Left lobe of liver (tissue), 2 donors: ENCODE measurements around the gene C10orf90. TPM values are rescaled to one million over a fixed set of nuclear protein-coding genes. Genes with fewer than 3 reads are reported as not detected.

Experiments
- ATAC-seq: fragments of 200-7000 bp; cut with Tn5 transposase; one replicate; pipeline ENCODE4 v1.9.1; 2020; ENCODE audit warnings: mild to moderate bottlenecking, moderate library complexity
- DNase-seq: peaks from one replicate; pipeline ENCODE4 v3.0.0-alpha.2; 2020; ENCODE audit warnings: low spot score
- total RNA-seq: library from RNA; stranded (reverse); gene quantifications from one replicate; pipeline ENCODE4 v1.2.1, GENCODE V29; 2021
- donor health status: DM: no; HTN: no; CAD: no; lungs with moderate emphysema.
- donor health status: DM: no; HTN: yes; CAD: no.

C10orf90 gene
- total RNA-seq, 1 donor from 2014 or later, result 0.18 TPM

DNA sequence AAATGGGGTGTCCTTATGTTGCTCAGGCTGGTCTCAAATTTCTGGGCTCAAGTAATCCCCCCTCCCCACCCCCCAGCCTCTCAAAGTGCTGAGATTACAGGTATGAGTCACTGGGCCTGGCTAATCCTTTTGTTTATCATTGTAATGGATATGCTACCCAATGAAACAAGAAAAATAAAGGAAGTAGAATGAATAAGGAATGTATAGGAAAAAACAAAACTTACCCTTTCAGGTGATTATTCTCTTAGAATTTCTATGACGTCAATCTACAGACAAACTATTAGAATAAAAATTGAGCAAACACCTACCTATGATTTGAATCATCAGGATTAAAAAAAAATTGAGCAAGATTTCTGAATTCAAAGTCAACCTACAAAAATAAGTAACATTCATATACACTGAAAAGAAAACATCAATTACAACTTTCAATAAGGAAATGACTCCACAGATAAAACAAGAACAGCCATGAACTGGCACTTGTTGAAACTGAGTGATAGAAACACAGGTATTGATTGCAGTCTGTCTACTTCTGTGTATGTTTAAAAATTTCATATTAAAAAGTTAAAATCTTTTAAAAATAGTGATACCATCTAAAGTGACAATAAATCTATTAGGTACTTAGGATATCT, 294.5 kb downstream of the C10orf90 start:
- DNase-seq, result no peak
- no peak for ATAC-seq

DNA sequence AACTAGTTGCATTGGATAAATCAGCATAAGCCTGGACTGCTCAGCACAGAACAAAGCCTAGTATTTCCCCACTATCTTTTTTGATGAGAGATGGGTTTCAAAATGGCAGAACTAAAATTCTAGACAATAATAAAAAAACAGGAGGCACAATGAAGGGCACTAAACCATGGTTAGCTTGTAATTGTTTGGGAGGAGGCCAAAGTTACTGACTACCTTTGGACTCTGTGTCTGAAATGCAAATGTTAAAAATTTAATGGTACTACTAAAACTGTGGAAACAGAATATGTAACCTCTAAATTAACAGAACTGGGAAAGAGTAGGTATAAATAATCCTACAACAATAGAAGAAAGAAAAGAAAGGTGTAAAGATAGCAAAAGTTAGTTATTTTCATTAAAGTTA, 295.2 kb downstream of the C10orf90 start:
- ATAC-seq, result no peak
- DNase-seq, result no peak

Other genes with a start within 250 kb of the C10orf90 start
- gene DOCK1, start 234.7 kb upstream of the C10orf90 start, total RNA-seq, result 14.7 TPM